Endothelial cell of umbilical vein (primary cell): ENCODE data around the gene ZSCAN4.

ENCODE experiments used
- CTCF ChIP-seq, 2 donors: IDR thresholded peaks; 1 replicate in 1 of 2; 2 replicates in 1 of 2; pipeline ENCODE4 v1.5.1; 2011; ENCODE audit warnings: low read length in 2 of 2, mild to moderate bottlenecking in 2 of 2, moderate library complexity in 2 of 2, control low read depth in 1 of 2, inconsistent platforms in 1 of 2, low read depth in 1 of 2; ENCODE audit not compliant: insufficient read depth in 1 of 2; ENCODE audit errors: extremely low read depth in 1 of 2
- EZH2 ChIP-seq: IDR thresholded peaks from 2 replicates; pipeline ENCODE4 v1.6.1; 2012; ENCODE audit warnings: borderline replicate concordance, low read depth, mild to moderate bottlenecking, moderate library complexity, low read length, inconsistent platforms; ENCODE audit not compliant: severe bottlenecking
- FOS ChIP-seq: IDR thresholded peaks from 2 replicates; pipeline ENCODE4 v1.6.1; 2011; ENCODE audit warnings: mild to moderate bottlenecking, low read length, moderate library complexity, borderline replicate concordance; ENCODE audit not compliant: insufficient read depth
- JUN ChIP-seq: IDR thresholded peaks from 2 replicates; pipeline ENCODE4 v1.6.1; 2011; ENCODE audit warnings: borderline replicate concordance, low read depth; ENCODE audit not compliant: insufficient read length, insufficient read depth
- MYC ChIP-seq: IDR thresholded peaks from one replicate; pipeline ENCODE4 v1.6.1; 2011; ENCODE audit warnings: mild to moderate bottlenecking, low read depth, low read length
- POLR2A ChIP-seq: IDR thresholded peaks from 2 replicates; pipeline ENCODE4 v1.6.1; 2012; ENCODE audit warnings: low read depth, mild to moderate bottlenecking, control low read depth, low read length
- POLR2AphosphoS5 ChIP-seq: IDR thresholded peaks from 2 replicates; pipeline ENCODE4 v1.6.1; 2012; ENCODE audit warnings: low read depth, mild to moderate bottlenecking, control low read depth, low read length, moderate library complexity; ENCODE audit not compliant: insufficient read depth
- TF ChIP-seq, protein P1 (sequence below): IDR thresholded peaks from 2 replicates; pipeline ENCODE4 v1.6.1; 2011; ENCODE audit not compliant: insufficient read depth, insufficient read length

- no peak for TF ChIP-seq CTCF (IDR thresholded peaks at IDR 0.05; ENCODE audit: extremely low read depth in 1 of 2, insufficient read depth in 1 of 2, low read depth in 1 of 2, low read length in 2 of 2)
- TF ChIP-seq POLR2A: no peak
- no peak for TF ChIP-seq JUN
- no peak for TF ChIP-seq POLR2AphosphoS5
- no peak for TF ChIP-seq EZH2
- TF ChIP-seq, protein P1, sequence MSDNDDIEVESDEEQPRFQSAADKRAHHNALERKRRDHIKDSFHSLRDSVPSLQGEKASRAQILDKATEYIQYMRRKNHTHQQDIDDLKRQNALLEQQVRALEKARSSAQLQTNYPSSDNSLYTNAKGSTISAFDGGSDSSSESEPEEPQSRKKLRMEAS: no peak
- TF ChIP-seq MYC: no peak
- no peak for TF ChIP-seq FOS
Measured at GRCh38 chr19:57671124-57671895, 2.6 kb downstream of the ZSCAN4 start.
